ENCODE results near the gene DSG2.
A peak's percentile ranks its signal among the peaks of the same experiment; 100 is the strongest.

DSG2 gene

DNA sequence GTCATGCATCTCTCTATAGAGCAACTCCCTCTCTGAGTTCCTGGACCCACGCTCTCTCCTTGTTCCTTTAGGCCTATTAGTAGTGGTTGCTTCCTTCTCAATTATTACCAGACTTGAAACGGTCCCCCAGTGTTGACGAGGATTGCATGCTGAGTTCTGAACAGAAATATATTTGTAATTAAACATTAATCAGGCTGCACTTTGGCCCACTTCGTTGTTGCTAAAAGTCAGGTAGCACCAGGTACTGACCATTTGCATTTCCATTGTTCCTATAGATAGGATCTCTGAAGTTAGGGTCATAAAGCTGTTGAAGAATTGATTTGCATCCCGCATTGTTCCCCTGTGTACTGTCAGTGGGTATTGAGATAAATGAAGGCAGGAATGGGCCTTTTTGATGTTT is 56.8 kb downstream of the DSG2 start:
- no peaks in the 10 kb centered on the region for H4K20me1 ChIP-seq (ENCODE audit: insufficient read depth, low read length)
- H3K4me2 ChIP-seq (ENCODE audit: insufficient read depth, low read length) = no peak overlapping the region
- DNase-seq (no peak), ATAC-seq (ENCODE audit: insufficient read depth, low read depth) (no peak)
- H3K36me3 ChIP-seq (ENCODE audit: insufficient read depth, low read length) = no peaks in the 10 kb centered on the region
- no peaks in the 10 kb centered on the region for H3K9me3 ChIP-seq (ENCODE audit: insufficient read depth, low read length, severe bottlenecking)
- no peaks in the 10 kb centered on the region for H3K4me1 ChIP-seq (ENCODE audit: insufficient read depth, low read length)
- H3K27me3 ChIP-seq (ENCODE audit: insufficient read depth, low read length, poor library complexity) = no peaks in the 10 kb centered on the region
- no peak for TF ChIP-seq EZH2 (IDR thresholded peaks at IDR 0.05; ENCODE audit: borderline replicate concordance, low read depth, low read length, severe bottlenecking)
- TF ChIP-seq, protein P1, sequence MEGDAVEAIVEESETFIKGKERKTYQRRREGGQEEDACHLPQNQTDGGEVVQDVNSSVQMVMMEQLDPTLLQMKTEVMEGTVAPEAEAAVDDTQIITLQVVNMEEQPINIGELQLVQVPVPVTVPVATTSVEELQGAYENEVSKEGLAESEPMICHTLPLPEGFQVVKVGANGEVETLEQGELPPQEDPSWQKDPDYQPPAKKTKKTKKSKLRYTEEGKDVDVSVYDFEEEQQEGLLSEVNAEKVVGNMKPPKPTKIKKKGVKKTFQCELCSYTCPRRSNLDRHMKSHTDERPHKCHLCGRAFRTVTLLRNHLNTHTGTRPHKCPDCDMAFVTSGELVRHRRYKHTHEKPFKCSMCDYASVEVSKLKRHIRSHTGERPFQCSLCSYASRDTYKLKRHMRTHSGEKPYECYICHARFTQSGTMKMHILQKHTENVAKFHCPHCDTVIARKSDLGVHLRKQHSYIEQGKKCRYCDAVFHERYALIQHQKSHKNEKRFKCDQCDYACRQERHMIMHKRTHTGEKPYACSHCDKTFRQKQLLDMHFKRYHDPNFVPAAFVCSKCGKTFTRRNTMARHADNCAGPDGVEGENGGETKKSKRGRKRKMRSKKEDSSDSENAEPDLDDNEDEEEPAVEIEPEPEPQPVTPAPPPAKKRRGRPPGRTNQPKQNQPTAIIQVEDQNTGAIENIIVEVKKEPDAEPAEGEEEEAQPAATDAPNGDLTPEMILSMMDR (IDR thresholded peaks at IDR 0.05; ENCODE audit: borderline replicate concordance, extremely low read depth, low read length, poor library complexity, severe bottlenecking) = no peak
- no peak overlapping the region for H3K9ac ChIP-seq (ENCODE audit: low read depth, low read length)
- no peak overlapping the region for H3K27ac ChIP-seq (ENCODE audit: low read length)
- no peak overlapping the region for H3K4me3 ChIP-seq (ENCODE audit: low read depth in 1 of 2, low read length in 2 of 2)
- H3K79me2 ChIP-seq (ENCODE audit: insufficient read depth, low read length) = no peaks in the 10 kb centered on the region
- no peak overlapping the region for H2AFZ ChIP-seq (ENCODE audit: low read depth, low read length)

DNA sequence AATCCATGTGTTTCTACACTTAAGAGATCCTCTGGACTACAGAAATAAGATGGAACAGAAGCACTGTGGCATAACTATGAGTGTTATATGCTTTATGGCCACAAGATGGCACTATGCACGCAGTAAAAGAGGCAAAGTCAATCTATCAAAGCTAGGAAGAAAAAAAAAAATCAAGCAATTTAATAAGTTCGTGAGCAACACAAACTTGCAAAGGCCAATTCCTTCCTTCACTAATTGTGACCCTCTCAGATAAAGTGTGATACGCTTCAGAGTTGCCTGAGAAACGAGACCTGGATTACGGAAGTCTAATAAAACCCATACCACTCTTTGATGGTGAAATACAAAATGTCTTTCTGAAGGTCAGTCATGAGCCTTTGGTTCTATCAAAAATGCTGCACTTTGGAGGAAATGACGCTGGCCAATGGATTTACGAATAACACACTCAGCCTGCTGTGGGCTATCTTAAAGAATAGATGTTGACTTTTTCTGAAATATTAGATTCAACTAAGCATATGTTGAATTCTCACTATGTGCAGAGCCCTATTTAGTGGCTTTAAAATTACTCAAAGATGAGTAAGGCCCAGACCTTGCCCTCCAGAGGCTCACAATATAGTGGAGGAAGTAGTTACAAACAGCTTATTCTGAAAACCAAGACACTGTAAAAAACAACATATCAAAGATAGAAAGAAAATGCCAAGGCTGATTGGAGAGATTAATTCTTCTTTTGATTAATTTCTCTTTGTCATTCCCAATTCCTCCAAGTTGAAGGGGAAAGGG is 58.2 kb downstream of the DSG2 start:
- H3K9ac ChIP-seq (ENCODE audit: low read depth, low read length) = no peak overlapping the region
- H3K9me3 ChIP-seq (ENCODE audit: insufficient read depth, low read length, severe bottlenecking) = no peaks in the 10 kb centered on the region
- no peak overlapping the region for H3K4me3 ChIP-seq (ENCODE audit: low read depth in 1 of 2, low read length in 2 of 2)
- H2AFZ ChIP-seq (ENCODE audit: low read depth, low read length) = no peak overlapping the region
- TF ChIP-seq, protein P1 (IDR thresholded peaks at IDR 0.05; ENCODE audit: borderline replicate concordance, extremely low read depth, low read length, poor library complexity, severe bottlenecking) = peak; percentile 89
- no peak for TF ChIP-seq EZH2 (IDR thresholded peaks at IDR 0.05; ENCODE audit: borderline replicate concordance, low read depth, low read length, severe bottlenecking)
- no peaks in the 10 kb centered on the region for H3K79me2 ChIP-seq (ENCODE audit: insufficient read depth, low read length)
- no peaks in the 10 kb centered on the region for H4K20me1 ChIP-seq (ENCODE audit: insufficient read depth, low read length)
- H3K4me1 ChIP-seq (ENCODE audit: insufficient read depth, low read length) = no peaks in the 10 kb centered on the region
- H3K27ac ChIP-seq (ENCODE audit: low read length) = no peak overlapping the region
- H3K27me3 ChIP-seq (ENCODE audit: insufficient read depth, low read length, poor library complexity) = no peaks in the 10 kb centered on the region
- peak; percentile 50 for DNase-seq
- ATAC-seq (ENCODE audit: insufficient read depth, low read depth) = peak; percentile 76; the same call in 2 of the 3 replicates
- H3K36me3 ChIP-seq (ENCODE audit: insufficient read depth, low read length) = no peaks in the 10 kb centered on the region
- no peak overlapping the region for H3K4me2 ChIP-seq (ENCODE audit: insufficient read depth, low read length)

DNA sequence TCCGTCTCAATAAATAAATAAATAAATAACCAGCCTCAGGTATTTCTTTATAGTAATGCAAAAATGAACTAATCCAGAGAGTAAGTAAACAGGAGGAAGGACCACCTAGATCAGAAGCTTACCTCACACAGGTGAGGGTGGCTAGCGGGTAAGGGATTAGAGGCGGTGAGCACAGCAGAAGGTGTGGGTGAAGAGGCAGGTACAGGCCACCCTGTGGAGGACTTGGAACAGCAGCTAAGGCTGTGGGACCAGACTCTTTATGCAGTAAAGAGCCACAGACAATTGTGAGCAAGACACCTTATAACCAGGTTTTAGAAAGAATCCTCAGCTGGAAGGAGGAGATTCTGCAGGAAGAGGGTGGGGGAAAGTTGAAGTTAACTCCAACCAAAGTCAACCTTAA is 59.5 kb downstream of the DSG2 start:
- no peak for TF ChIP-seq EZH2 (IDR thresholded peaks at IDR 0.05; ENCODE audit: borderline replicate concordance, low read depth, low read length, severe bottlenecking)
- TF ChIP-seq, protein P1 (IDR thresholded peaks at IDR 0.05; ENCODE audit: borderline replicate concordance, extremely low read depth, low read length, poor library complexity, severe bottlenecking) = no peak

More for the DNA sequence above, 59.5 kb downstream of the DSG2 start:
- H3K79me2 ChIP-seq (ENCODE audit: insufficient read depth, low read length) = no peaks in the 10 kb centered on the region
- H3K4me1 ChIP-seq (ENCODE audit: insufficient read depth, low read length) = no peaks in the 10 kb centered on the region
- no peaks in the 10 kb centered on the region for H4K20me1 ChIP-seq (ENCODE audit: insufficient read depth, low read length)
- no peaks in the 10 kb centered on the region for H3K9me3 ChIP-seq (ENCODE audit: insufficient read depth, low read length, severe bottlenecking)
- no peak for ATAC-seq (ENCODE audit: insufficient read depth, low read depth)
- H3K27me3 ChIP-seq (ENCODE audit: insufficient read depth, low read length, poor library complexity) = peaks cover 4% of the 10 kb centered on the region
- H3K36me3 ChIP-seq (ENCODE audit: insufficient read depth, low read length) = no peaks in the 10 kb centered on the region
- H3K4me3 ChIP-seq (ENCODE audit: low read depth in 1 of 2, low read length in 2 of 2) = no peak overlapping the region
- no peak overlapping the region for H3K9ac ChIP-seq (ENCODE audit: low read depth, low read length)
- H3K4me2 ChIP-seq (ENCODE audit: insufficient read depth, low read length) = no peak overlapping the region
- no peak overlapping the region for H2AFZ ChIP-seq (ENCODE audit: low read depth, low read length)
- no peak for DNase-seq
- H3K27ac ChIP-seq (ENCODE audit: low read length) = no peak overlapping the region
